ENCODE data around the gene APOD. TPM values are rescaled to one million over a fixed set of nuclear protein-coding genes. Genes with fewer than 3 reads are reported as not detected.

The APOD gene
- total RNA-seq, 2 donors from 2014 or later, result not detected

GRCh38 chr3:195524171-195524896 lies 59.4 kb downstream of the APOD start:
- H3K36me3 Mint-ChIP-seq (ENCODE audit: low read depth), result peaks cover 16% of the 10 kb centered on the region
- WGBS, 2 experiments (ENCODE audit: insufficient coverage in 1 of 2, insufficient read length in 1 of 2), result 93 to 97% methylated on average over 10 to 14 of the region's 14 CpGs

GRCh38 chr3:195522254-195523023 lies 61.3 kb downstream of the APOD start:
- Mint-ChIP-seq H3K27me3 (ENCODE audit: insufficient read depth) (no peaks in the 10 kb centered on the region), H3K4me3 (no peak overlapping the region), H3K27ac (no peak overlapping the region), H3K4me1 (no peaks in the 10 kb centered on the region), H3K36me3 (ENCODE audit: low read depth) (peaks cover 16% of the 10 kb centered on the region), H3K9me3 (no peaks in the 10 kb centered on the region)
- H3K4me3 ChIP-seq (ENCODE audit: low read length), result no peak overlapping the region
- TF ChIP-seq CTCF (conservative IDR thresholded peaks at IDR 0.05), result peak; percentile 93
- H3K36me3 ChIP-seq (ENCODE audit: control insufficient read depth, insufficient read depth, low read length), result peaks cover 44% of the 10 kb centered on the region
- 73 to 89% methylated on average over 2 to 5 of the region's 6 CpGs for WGBS, 2 experiments (ENCODE audit: insufficient coverage in 1 of 2, insufficient read length in 1 of 2)
- H3K4me1 ChIP-seq (ENCODE audit: control insufficient read depth, insufficient read depth, low read length), result no peaks in the 10 kb centered on the region
- H3K27ac ChIP-seq (ENCODE audit: low read depth, low read length), result no peak overlapping the region
- no peak overlapping the region for H3K9ac ChIP-seq (ENCODE audit: extremely low read depth, low read length, poor library complexity, severe bottlenecking)
- no peak for DNase-seq
- H3K27me3 ChIP-seq (ENCODE audit: control insufficient read depth, insufficient read depth, low read length, poor library complexity, severe bottlenecking), result no peaks in the 10 kb centered on the region
- no peaks in the 10 kb centered on the region for H3K9me3 ChIP-seq (ENCODE audit: control insufficient read depth, low read length)

More at GRCh38 chr3:195524171-195524896, 59.4 kb downstream of the APOD start:
- Mint-ChIP-seq H3K27me3 (ENCODE audit: insufficient read depth) (no peaks in the 10 kb centered on the region), H3K9me3 (no peaks in the 10 kb centered on the region), H3K27ac (no peak overlapping the region), H3K4me1 (no peaks in the 10 kb centered on the region), H3K4me3 (no peak overlapping the region)
- no peaks in the 10 kb centered on the region for H3K9me3 ChIP-seq (ENCODE audit: control insufficient read depth, low read length)
- no peak for DNase-seq
- H3K4me1 ChIP-seq (ENCODE audit: control insufficient read depth, insufficient read depth, low read length), result no peaks in the 10 kb centered on the region
- peaks cover 32% of the 10 kb centered on the region for H3K36me3 ChIP-seq (ENCODE audit: control insufficient read depth, insufficient read depth, low read length)
- H3K27ac ChIP-seq (ENCODE audit: low read depth, low read length), result no peak overlapping the region
- no peak for TF ChIP-seq CTCF (conservative IDR thresholded peaks at IDR 0.05)
- no peak overlapping the region for H3K4me3 ChIP-seq (ENCODE audit: low read length)
- H3K27me3 ChIP-seq (ENCODE audit: control insufficient read depth, insufficient read depth, low read length, poor library complexity, severe bottlenecking), result no peaks in the 10 kb centered on the region
- no peak overlapping the region for H3K9ac ChIP-seq (ENCODE audit: extremely low read depth, low read length, poor library complexity, severe bottlenecking)

Other genes starting within 250 kb of the APOD start
- gene ACAP2, start 140.9 kb downstream of the APOD start, total RNA-seq, result 10 to 100 TPM; 61.9 to 70.5 TPM
- gene PPP1R2, start 40.6 kb downstream of the APOD start, total RNA-seq, result 10 to 100 TPM; 24.2 to 30.7 TPM
- gene MUC20, start 137.0 kb upstream of the APOD start, total RNA-seq, result 1 to 10 TPM in 1 of 2 donors, under 1 TPM in 1; 0.89 to 1.3 TPM
- gene MUC4, start 228.0 kb upstream of the APOD start, total RNA-seq, result 1 to 10 TPM in 1 of 2 donors, under 1 TPM in 1; 0.35 to 2.3 TPM